Activated naive CD4-positive, alpha-beta T cell treated with anti-CD3 and anti-CD28 coated beads, Interleukin-2, amount 50 U/mL, for 72 hours (primary cell): ENCODE measurements around the gene RAPGEF2. TPM values are rescaled to one million over a fixed set of nuclear protein-coding genes. Genes with fewer than 3 reads are reported as not detected.

Source experiments
- ATAC-seq, 2 donors: fragments of 150-1000 bp; cut with Tn5 transposase; 2 replicates each; pipeline ENCODE4 v1.10.0; 2021; ENCODE audit warnings: mild to moderate bottlenecking in 2 of 2, moderate library complexity in 2 of 2
- DNase-seq, 2 donors: peaks; one replicate each; pipeline ENCODE4 v3.0.0; 2021 to 2022; ENCODE audit warnings: low spot score in 2 of 2
- H3K27ac Mint-ChIP-seq, 2 donors: one replicate each; pipeline ENCODE4 v1.8.0; 2022; ENCODE audit warnings: mild to moderate bottlenecking in 2 of 2, mixed read lengths in 2 of 2
- H3K36me3 Mint-ChIP-seq, 2 donors: one replicate each; pipeline ENCODE4 v1.8.0; 2022; ENCODE audit warnings: mixed read lengths in 2 of 2
- H3K9me3 Mint-ChIP-seq, 2 donors: one replicate each; pipeline ENCODE4 v1.8.0; 2022; ENCODE audit warnings: mixed read lengths in 2 of 2
- total RNA-seq, 2 donors: library from RNA; stranded (reverse); gene quantifications; one replicate each; pipeline ENCODE4 v1.2.3, GENCODE V29; 2022

Gene RAPGEF2
- total RNA-seq, 2 donors from 2014 or later = 11.1 to 34.8 TPM

DNA sequence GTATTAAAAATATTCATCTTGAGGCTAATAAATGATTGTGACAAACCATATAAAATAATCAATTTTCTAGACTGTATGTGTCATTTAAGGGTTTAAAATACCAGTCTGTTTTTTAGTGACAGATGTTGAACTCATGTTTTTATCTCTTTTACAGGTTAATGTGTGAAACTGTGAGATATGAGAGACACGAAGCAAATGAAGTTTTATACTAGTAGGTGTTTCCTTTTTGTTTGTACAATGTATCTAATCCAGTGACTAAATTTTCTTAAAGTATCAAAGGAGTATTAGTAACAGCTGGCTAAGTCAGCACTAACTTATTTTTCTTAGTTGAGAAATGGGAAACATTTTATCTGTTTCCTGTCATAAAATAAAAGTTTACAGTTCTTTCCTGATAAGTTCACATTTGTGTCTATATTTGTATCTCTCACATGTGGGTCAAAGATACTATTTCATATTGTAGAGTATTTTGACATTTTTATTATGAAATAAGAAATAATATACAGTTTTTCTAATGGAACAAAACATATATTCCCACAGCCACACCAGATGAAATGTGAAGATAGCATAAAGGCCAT lies 90.3 kb downstream of the RAPGEF2 start:
- no peak overlapping the region for H3K27ac Mint-ChIP-seq
- no peaks in the 10 kb centered on the region for H3K36me3 Mint-ChIP-seq
- no peaks in the 10 kb centered on the region for H3K9me3 Mint-ChIP-seq
- ATAC-seq = no peak
- no peak for DNase-seq

DNA sequence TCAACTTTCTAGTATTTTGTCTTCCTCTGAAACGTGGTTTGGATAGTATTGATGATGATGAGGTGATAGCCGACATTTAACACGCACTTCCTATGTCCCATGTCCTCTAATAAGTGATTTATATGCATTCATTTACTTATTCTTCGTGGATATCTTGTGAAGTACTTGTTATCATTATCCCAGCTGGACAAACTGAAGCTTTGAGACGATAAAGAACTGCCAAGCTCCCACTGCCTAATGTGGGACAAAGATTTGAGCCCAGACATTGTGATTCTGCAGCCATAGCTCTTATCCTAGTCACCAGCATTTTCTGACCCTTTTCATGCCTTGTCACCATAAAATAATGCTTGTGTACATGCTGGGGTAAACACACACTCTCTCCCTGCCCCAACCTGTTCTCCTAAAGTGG lies 92.5 kb downstream of the RAPGEF2 start:
- no peaks in the 10 kb centered on the region for H3K9me3 Mint-ChIP-seq

DNA sequence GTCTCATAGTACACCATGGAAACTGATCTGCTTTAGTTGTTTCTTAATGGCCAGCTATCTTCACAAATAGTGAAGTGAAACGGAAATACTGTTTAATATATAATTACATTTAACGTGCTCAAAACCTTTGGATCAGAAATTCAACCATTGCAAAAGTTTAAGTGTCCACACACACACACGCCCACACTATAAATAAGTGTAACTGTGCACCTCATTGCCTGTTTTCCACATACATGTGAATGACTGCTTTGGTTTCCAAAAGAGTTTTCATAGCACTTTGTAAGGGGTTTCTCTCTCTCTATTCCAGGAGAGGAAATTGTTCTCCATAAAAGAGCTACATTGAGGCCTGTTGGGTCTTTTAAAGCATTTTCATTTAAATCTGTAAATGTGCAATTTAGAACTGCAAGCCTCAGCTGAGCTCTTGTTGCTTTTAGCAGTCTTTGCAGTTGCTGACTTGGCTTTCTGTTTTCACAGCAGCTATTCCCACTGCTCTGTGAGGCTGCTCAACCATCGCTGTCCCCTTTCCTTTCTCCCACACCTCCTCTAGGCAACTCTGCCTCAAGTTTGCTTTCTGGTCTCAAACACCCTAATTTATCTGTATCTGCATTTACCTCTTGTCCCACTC lies 94.5 kb downstream of the RAPGEF2 start:
- Mint-ChIP-seq H3K27ac (no peak overlapping the region), H3K9me3 (no peaks in the 10 kb centered on the region), H3K36me3 (no peaks in the 10 kb centered on the region)
- no peak for DNase-seq
- no peak for ATAC-seq

More for the DNA sequence above, 92.5 kb downstream of the RAPGEF2 start:
- no peak for DNase-seq
- Mint-ChIP-seq H3K36me3 (no peaks in the 10 kb centered on the region), H3K27ac (no peak overlapping the region)
- ATAC-seq = no peak

DNA sequence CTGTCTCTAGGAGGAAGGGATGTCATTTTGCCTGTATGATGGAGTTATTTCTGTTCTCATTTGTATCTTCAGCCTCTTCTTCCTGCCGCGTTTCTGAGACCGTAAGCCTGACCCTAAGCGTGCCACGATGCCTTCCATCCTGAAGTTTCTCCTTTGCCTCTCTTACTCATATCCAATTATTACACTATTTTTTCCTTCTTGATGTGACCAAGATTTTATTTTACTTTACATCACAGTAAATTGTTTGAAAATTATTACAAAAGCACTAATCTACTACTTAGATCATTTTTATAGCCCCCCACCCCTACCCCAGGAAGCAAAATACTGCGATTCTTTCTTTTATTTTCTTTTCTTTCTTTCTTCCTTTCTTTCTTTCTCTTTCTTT lies 95.0 kb downstream of the RAPGEF2 start:
- Mint-ChIP-seq H3K36me3 (no peaks in the 10 kb centered on the region), H3K27ac (no peak overlapping the region), H3K9me3 (no peaks in the 10 kb centered on the region)
- DNase-seq (no peak), ATAC-seq (no peak)

DNA sequence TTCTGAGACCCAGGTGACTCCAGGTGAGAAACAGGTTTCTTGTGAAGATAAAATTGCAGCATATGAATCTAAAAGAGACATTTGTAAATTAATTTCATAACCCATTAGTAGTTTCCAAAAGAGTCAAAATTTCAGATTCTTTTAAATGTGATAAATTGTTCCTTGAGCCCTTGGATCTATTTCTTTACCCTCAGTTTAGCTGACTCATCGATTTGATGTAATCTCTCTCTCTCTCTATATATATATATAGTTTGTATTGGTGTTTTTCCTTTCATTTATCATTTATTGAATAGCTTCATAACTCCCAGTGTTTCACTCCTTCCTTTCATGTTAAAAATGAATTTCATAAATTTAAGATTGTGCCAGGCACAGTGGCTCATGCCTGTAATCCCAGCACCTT lies 96.9 kb downstream of the RAPGEF2 start:
- Mint-ChIP-seq H3K36me3 (no peaks in the 10 kb centered on the region), H3K27ac (no peak overlapping the region), H3K9me3 (no peaks in the 10 kb centered on the region)
- ATAC-seq = no peak
- no peak for DNase-seq

DNA sequence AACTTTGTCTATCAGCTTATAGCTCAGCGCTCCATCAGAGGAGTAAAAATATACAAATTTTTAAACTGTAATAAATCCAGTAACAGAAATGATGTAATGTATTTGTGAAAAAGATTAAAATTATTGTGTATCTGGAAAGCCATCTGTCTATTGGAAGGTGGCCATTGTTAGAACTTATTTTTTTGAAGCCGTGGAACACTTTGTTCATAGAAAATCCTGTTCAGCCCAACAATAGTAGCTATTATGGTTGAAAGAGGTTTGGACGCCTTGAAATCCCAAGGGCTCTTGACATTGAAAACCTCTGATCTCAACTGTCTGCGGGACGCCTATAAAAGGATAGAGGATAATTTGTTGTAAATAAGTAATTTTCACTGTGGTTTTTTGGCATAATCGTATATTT lies 98.3 kb downstream of the RAPGEF2 start:
- ATAC-seq = no peak
- Mint-ChIP-seq H3K27ac (no peak overlapping the region), H3K9me3 (peaks cover 0 to 5% of the 10 kb centered on the region in 2 donors), H3K36me3 (peaks cover 0 to 10% of the 10 kb centered on the region in 2 donors)
- DNase-seq = no peak

DNA sequence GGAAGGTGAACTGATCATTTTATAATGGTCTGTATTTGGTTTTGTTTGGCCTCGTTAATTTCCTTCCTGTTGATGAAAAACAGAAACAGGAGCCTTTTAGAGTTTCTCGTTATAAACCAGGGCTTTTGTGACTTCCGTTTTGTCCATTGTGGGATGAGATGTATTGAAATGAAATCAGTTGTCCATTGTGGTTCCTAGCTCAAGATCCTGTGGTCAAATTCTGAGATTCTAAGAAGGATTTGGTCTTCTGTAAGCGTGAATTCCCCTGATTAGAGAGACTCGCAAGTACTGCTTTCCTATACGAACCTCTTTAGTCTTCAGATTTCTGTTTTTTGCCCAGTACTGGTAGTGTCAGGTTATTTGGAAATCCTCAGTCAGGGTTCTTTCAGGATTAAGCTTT lies 101.7 kb downstream of the RAPGEF2 start:
- peaks cover 0 to 22% of the 10 kb centered on the region in 2 donors for H3K36me3 Mint-ChIP-seq
- ATAC-seq = no peak
- H3K27ac Mint-ChIP-seq = peak overlapping the region in 1 of 2 donors; percentile 21
- H3K9me3 Mint-ChIP-seq = peaks cover 0 to 5% of the 10 kb centered on the region in 2 donors
- no peak for DNase-seq

DNA sequence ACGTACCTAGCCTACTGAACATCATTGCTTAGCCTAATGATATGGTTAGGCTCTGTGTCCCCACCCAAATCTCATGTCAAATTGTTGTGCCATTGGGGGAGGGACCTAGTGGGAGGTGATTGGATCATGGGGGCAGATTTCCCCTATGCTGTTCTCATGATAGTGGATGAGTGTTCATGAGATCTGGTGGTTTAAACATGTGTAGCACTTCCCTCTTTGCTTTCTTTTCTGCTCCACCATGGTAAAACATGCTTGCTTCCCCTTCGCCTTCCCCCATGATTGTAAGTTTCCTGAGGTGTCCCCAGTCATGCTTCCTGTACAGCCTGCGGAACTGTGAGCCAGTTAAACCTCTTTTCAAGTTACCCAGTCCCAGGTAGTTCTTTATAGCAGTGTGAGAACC lies 102.6 kb downstream of the RAPGEF2 start:
- H3K36me3 Mint-ChIP-seq = peaks cover 0 to 24% of the 10 kb centered on the region in 2 donors
- DNase-seq (no peak), ATAC-seq (no peak)
- peaks cover 0 to 5% of the 10 kb centered on the region in 2 donors for H3K9me3 Mint-ChIP-seq
- H3K27ac Mint-ChIP-seq = peak overlapping the region; percentile 82 to 97

DNA sequence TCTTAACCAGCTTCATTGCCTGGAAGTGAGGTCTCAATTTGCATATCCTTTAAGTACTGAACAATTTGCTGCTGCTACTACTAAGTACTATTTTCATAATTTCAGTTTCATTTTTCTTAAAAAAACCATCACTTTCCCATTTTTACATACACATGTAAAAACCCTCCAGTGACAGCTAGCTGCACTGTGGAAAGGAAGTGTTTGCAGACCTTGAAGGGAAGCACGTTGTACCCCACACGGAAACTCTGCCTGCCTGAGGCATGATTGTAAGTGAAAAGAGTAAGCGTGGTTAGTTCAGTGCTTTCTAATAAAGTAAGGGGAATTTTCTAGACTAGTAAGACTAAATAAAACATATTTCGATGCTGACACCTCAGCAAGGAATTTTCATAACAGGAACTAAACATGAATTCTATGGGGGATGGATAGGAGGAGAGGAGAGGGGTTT lies 103.6 kb downstream of the RAPGEF2 start:
- H3K9me3 Mint-ChIP-seq = peaks cover 0 to 5% of the 10 kb centered on the region in 2 donors
- peak in 1 of 2 donors; percentile 30 for DNase-seq
- ATAC-seq = peak; percentile 91 to 93
- peak overlapping the region; percentile 82 to 96 for H3K27ac Mint-ChIP-seq
- peaks cover 0 to 28% of the 10 kb centered on the region in 2 donors for H3K36me3 Mint-ChIP-seq

DNA sequence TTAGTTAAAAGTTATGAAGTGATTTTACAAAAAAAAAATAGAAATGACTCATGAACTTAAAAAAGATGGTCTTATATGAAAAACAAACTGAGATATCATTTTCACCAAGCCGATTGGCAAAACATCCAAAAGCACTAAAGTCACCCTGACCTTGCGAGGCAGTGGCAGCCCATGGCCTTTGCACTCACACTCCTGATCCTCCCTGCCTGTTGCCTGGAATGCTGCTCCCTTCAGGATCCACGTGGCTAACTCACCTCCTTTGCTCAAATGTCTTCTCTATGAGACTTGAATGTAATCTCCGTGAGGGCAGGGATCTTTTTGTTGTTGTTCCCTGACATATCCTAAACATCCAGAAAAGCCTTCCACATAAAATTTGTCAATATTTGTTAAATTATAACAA lies 106.4 kb downstream of the RAPGEF2 start:
- ATAC-seq (no peak), DNase-seq (no peak)
- H3K9me3 Mint-ChIP-seq = peaks cover 0 to 5% of the 10 kb centered on the region in 2 donors
- peaks cover 0 to 28% of the 10 kb centered on the region in 2 donors for H3K36me3 Mint-ChIP-seq
- no peak overlapping the region for H3K27ac Mint-ChIP-seq

DNA sequence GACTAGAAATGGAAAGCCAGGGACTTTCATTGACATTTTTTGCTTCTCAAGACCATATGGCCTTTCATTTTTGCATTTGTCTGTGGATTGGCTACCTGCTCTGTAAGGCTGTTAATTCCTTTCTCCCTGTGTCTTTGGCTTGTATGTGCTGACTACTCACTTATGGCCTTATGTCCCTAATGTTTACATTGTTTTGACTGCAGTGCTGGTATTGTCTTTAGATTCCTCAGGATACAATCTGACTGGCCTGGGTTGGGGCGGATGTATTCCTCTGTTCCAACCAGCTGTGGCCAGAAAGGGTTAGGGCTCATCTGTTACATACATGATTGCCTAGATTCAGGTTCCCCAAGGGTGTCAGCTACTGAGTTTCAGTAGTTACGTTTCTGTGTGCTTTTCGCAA lies 108.1 kb downstream of the RAPGEF2 start:
- Mint-ChIP-seq H3K36me3 (peaks cover 0 to 20% of the 10 kb centered on the region in 2 donors), H3K9me3 (no peaks in the 10 kb centered on the region), H3K27ac (no peak overlapping the region)
- no peak for DNase-seq
- ATAC-seq = no peak

DNA sequence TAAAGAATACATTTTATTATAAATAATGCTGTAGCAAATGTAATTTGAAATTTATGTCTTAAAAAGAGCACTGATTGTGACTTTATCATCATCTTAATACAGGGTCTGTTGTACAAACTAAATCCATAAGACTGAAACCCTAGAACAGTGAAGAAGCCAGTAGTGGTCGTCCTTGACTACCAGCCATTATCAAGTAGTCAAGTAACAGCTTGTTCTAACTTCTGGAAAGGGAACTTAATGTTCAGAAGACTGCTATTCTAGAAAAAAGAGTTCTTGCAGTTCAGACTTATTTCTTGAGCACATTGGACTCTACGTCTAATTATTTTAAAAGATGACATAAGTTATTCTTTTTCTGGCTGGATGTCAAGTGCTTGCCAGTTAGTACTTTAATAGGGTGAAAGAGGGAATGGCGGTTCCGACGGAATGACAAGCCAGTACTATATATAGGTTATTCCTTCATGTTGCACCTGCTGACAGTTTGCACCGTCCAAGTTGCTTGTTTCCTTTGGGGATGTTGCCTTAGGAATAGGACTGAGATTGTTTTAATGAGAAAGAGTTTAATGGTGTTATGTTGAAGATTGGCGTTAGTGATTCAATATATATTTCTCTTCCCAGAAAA lies 109.9 kb downstream of the RAPGEF2 start:
- ATAC-seq = no peak
- Mint-ChIP-seq H3K27ac (no peak overlapping the region), H3K36me3 (peaks cover 0 to 14% of the 10 kb centered on the region in 2 donors), H3K9me3 (no peaks in the 10 kb centered on the region)
- no peak for DNase-seq

DNA sequence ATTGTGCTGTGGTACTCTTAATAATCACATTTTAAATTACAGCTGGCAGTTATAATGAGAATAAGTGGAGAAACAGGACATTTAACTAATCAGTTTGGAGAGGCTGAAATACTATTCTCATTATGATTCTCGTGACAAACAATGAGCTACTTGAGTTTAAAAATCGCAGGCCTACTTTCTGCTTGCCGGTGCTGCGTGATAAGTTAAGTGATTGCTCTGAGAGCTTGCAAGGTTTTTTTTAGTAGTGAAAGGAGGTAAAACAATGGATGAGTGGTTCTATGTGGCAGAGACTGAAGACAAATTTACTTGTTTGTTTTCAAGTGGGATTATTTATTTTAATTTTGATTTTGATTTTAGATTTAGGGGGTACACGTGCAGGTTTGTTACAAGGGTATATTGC lies 114.0 kb downstream of the RAPGEF2 start:
- H3K9me3 Mint-ChIP-seq = no peaks in the 10 kb centered on the region
- DNase-seq (no peak), ATAC-seq (no peak)
- no peaks in the 10 kb centered on the region for H3K36me3 Mint-ChIP-seq
- no peak overlapping the region for H3K27ac Mint-ChIP-seq

DNA sequence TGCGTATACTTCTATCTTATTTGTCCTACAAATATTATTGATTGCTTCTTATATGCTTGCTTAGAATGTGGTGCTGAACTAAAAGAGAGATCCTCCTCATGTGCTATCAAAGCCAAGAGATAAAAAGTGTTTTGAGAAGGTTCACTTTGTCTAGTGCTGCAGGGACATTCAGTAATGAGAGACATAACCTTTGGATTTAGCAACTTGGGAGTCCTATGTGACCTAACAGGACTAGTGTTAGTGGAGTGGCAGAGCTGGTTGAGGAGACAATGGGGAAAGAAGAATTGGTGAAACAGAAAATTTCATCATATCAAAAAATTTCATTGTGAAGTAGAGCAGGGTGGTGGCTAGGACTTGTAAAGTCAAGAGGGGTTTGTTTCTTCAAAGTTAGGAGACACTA lies 117.0 kb downstream of the RAPGEF2 start:
- H3K9me3 Mint-ChIP-seq = no peaks in the 10 kb centered on the region
- ATAC-seq = no peak

DNA sequence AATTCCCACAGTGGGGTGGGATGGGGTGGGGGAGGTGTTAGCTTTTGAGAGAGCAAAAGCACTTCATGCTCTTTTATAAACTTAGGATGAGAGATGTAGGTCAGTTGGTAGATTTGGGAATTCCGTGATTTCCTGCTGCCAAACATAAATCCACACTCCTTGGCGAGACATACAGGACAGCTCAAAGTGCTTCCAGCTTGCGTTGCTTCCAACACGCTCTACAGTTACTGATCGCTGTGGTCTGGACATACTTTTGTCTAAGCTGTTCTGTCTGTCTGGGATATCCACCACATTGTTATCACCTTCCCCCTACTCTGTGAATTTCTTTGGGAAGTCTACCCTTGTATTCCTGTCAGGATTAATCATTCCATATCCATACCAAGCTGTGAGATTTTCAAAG lies 117.5 kb downstream of the RAPGEF2 start:
- DNase-seq = no peak
- no peaks in the 10 kb centered on the region for H3K9me3 Mint-ChIP-seq
- H3K27ac Mint-ChIP-seq = no peak overlapping the region
- ATAC-seq = no peak
- no peaks in the 10 kb centered on the region for H3K36me3 Mint-ChIP-seq

More for the DNA sequence above, 117.0 kb downstream of the RAPGEF2 start:
- H3K27ac Mint-ChIP-seq = no peak overlapping the region
- no peaks in the 10 kb centered on the region for H3K36me3 Mint-ChIP-seq
- DNase-seq = no peak

DNA sequence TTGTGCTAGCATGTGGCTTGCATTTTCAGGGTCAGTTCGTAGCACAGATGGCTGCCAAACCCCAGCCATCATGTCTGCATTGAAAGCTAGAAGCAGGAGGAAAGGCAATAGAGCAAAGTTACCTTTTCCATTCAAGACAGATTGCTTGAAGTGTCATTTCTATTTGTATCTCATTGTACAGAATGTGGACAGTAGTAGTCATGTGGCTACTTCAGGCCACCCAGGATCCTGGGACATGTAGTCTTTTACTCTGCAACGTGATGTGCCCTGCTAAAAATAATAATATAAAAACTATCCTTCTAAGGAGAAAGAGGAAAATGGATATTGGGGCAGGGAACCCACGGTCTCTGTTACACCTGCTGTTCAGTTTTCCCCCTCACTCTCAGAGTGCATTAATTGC lies 118.4 kb downstream of the RAPGEF2 start:
- DNase-seq = no peak
- no peak for ATAC-seq
- no peaks in the 10 kb centered on the region for H3K9me3 Mint-ChIP-seq
- H3K27ac Mint-ChIP-seq = no peak overlapping the region
- no peaks in the 10 kb centered on the region for H3K36me3 Mint-ChIP-seq

DNA sequence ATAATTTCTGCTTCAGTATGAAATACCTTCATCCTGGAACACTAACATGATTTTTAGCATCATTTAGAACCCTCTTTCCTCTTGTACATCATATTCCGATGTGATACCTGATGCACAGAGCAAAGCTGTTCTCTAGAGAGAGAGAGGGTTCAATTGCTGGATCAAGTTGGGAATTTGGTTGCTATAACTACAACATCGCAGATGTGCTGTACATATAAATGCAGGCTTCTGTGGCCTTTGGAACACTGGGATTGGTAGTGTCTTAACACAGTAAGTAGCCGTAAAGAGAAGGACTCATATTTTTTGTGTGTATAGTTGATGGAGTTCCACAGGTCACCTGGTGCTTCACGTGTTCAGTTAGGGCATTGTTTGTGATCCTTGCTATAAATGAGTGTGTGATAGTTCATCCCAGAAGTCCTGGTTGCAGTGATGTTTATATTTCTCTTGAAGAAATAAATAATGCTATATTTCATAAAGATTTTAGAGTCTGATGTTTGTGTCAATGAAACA lies 119.2 kb downstream of the RAPGEF2 start:
- no peaks in the 10 kb centered on the region for H3K9me3 Mint-ChIP-seq
- ATAC-seq (no peak), DNase-seq (no peak)
- H3K27ac Mint-ChIP-seq = no peak overlapping the region
- no peaks in the 10 kb centered on the region for H3K36me3 Mint-ChIP-seq

DNA sequence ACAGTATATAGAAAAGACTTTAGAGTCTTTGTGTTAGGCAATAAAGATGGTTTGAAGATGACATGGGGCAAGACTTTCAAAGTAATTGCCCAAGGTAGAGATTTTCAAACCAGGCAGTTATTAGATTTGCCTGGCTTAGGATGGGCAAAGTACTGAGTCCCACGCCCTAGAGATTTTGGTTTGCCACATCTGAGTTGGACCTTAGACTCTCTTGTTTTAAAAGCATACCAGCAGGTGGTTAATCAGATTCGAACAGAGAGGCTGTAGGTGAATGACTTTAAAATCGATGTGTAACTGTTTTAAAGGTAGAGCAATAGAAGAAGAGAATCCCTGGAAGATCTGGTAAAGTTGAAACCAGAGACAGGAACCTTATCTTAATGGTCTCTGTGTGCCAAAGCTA lies 121.5 kb downstream of the RAPGEF2 start:
- no peaks in the 10 kb centered on the region for H3K36me3 Mint-ChIP-seq
- DNase-seq = no peak
- no peak overlapping the region for H3K27ac Mint-ChIP-seq
- H3K9me3 Mint-ChIP-seq = no peaks in the 10 kb centered on the region
- no peak for ATAC-seq
